ENCODE measurements around the gene CNIH3. TPM values are rescaled to one million over a fixed set of nuclear protein-coding genes. Genes with fewer than 3 reads are reported as not detected.

The CNIH3 gene
- total RNA-seq, 1 experiment from 2014 or later = 4.2 TPM

DNA sequence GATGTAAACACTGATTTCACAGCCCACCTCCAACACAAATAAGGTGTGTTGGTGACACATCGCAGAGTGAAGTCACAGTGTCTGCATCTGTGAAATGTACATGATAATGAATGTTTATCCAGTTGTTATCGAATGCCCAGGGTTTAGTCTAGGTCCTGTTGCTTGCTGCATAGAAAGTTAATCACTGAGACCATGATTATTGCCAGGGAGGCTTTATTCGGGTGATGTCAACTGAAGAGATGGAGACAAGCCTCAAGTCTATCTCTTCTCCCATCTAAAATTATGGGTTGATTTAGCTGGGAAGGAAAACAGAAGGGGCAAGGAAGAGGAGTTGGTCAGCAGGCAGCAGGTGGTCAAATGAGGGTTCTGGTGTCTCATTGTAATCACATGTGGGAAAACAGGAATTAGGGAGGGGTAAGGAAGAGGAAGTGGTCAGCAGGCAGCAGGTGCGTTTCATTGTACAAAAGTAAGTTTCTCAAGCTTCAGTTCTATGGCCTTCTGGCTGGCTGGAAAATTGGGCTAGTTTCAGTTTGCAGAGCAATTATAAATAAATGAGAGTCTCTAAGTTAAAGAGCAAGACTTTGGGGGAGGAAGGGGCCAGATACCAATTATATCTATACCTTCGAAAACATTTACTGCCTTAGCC is 167.0 kb downstream of the CNIH3 start:
- Histone ChIP-seq H3K23ac (ENCODE audit: insufficient read length, low read depth, low read length) (no peak overlapping the region), H2BK20ac (ENCODE audit: low read depth, low read length, poor library complexity, severe bottlenecking) (no peak overlapping the region), H2AK5ac (ENCODE audit: insufficient read length, low read length) (no peak overlapping the region), H2BK5ac (ENCODE audit: insufficient read length, low read length) (no peak overlapping the region), H3K4me2 (ENCODE audit: insufficient read depth, insufficient read length, low read length) (no peak overlapping the region), H3T11ph (ENCODE audit: low read length) (no peak overlapping the region), H3K27me3 (ENCODE audit: insufficient read depth, low read length) (peaks cover 3% of the 10 kb centered on the region; the same call in 1 of the 2 replicates), H3K14ac (ENCODE audit: insufficient read depth, low read length) (no peak overlapping the region), H2BK120ac (ENCODE audit: low read depth, low read length, poor library complexity, severe bottlenecking) (no peak overlapping the region), H4K8ac (replicated peaks; ENCODE audit: insufficient read length, low read depth, low read length) (no peak overlapping the region), H3K23me2 (ENCODE audit: insufficient read length, low read depth, low read length, poor library complexity, severe bottlenecking) (no peaks in the 10 kb centered on the region), H3K4ac (ENCODE audit: low read depth, low read length) (no peak overlapping the region), H3K18ac (ENCODE audit: insufficient read length, low read depth, low read length) (no peak overlapping the region), H2BK15ac (ENCODE audit: low read depth, low read length) (no peak overlapping the region), H3K56ac (ENCODE audit: insufficient read length, low read depth, low read length) (no peak overlapping the region), H3K9me3 (ENCODE audit: control insufficient read depth, low read depth, low read length) (no peaks in the 10 kb centered on the region), H4K20me1 (ENCODE audit: control insufficient read depth, insufficient read depth, insufficient read length) (no peaks in the 10 kb centered on the region), H2BK12ac (ENCODE audit: insufficient read length, low read depth, low read length) (no peak overlapping the region), H4K91ac (ENCODE audit: insufficient read length, low read depth, low read length) (no peak overlapping the region), H4K5ac (ENCODE audit: insufficient read length, low read depth, low read length) (no peak overlapping the region), H3K79me1 (ENCODE audit: insufficient read depth, low read depth, low read length, poor library complexity, severe bottlenecking) (no peaks in the 10 kb centered on the region), H3K9ac (ENCODE audit: extremely low read depth, insufficient read length, low read length) (no peak overlapping the region), H3K27ac (ENCODE audit: insufficient read length, low read depth, low read length) (no peak overlapping the region), H2AFZ (ENCODE audit: low read length) (no peak overlapping the region), H3K79me2 (ENCODE audit: insufficient read depth, low read length) (no peaks in the 10 kb centered on the region), H3K4me1 (ENCODE audit: insufficient read depth, low read length) (peaks cover 11% of the 10 kb centered on the region)
- H3K27me3 Mint-ChIP-seq (ENCODE audit: low read depth) = peaks cover 1% of the 10 kb centered on the region
- no peak for DNase-seq
- no peak for TF ChIP-seq CTCF (conservative IDR thresholded peaks at IDR 0.05)
- no peaks in the 10 kb centered on the region; a peak in 4 of 7 replicates for H3K36me3 Mint-ChIP-seq (ENCODE audit: insufficient read depth in 1 of 3, low read depth in 3 of 3)
- peaks cover 44 to 48% of the 10 kb centered on the region in 2 experiments for H3K4me1 Mint-ChIP-seq
- WGBS (ENCODE audit: extremely low coverage, insufficient read length, low lambda C conversion rate) = no CpG with 5 or more reads among the region's 5 CpGs
- no peak overlapping the region for H3K4me3 Mint-ChIP-seq
- H3K27ac Mint-ChIP-seq = no peak overlapping the region
- H3K9me3 Mint-ChIP-seq = no peaks in the 10 kb centered on the region; a peak in 1 of 5 replicates
